CD4-positive, CD25-positive, alpha-beta regulatory T cell (primary cell): ENCODE results near the gene KCNQ1. TPM values are rescaled to one million over a fixed set of nuclear protein-coding genes. Genes with fewer than 3 reads are reported as not detected.
A peak's percentile ranks its signal among the peaks of the same experiment; 100 is the strongest.

Source experiments
- ATAC-seq, 2 donors: fragments of 150-1000 bp; cut with Tn5 transposase; one replicate each; pipeline ENCODE4 v1.10.0; 2021; ENCODE audit warnings: low read depth in 2 of 2, moderate number of reproducible peaks in 2 of 2, moderate library complexity in 1 of 2
- DNase-seq, 3 donors: peaks; one replicate each; pipeline versions ENCODE4 v3.0.0 to v3.0.0-alpha.2; 2012 to 2022; ENCODE audit warnings: mixed read lengths in 1 of 3
- H3K27ac ChIP-seq: one replicate; pipeline ENCODE4 v1.7.0; 2013; ENCODE audit warnings: mild to moderate bottlenecking, low read length; ENCODE audit not compliant: insufficient read depth, poor library complexity, severe bottlenecking
- H3K27me3 ChIP-seq: one replicate; pipeline ENCODE4 v1.7.0; 2013; ENCODE audit warnings: low read length; ENCODE audit not compliant: control insufficient read depth, insufficient read depth
- H3K36me3 ChIP-seq: one replicate; pipeline ENCODE4 v1.7.0; 2013; ENCODE audit warnings: mild to moderate bottlenecking, low read length, moderate library complexity; ENCODE audit not compliant: control insufficient read depth, insufficient read depth
- H3K4me1 ChIP-seq: 2 replicates; pipeline ENCODE4 v1.7.0; 2013; ENCODE audit warnings: mild to moderate bottlenecking, low read length; ENCODE audit not compliant: insufficient read depth, control insufficient read depth, poor library complexity, severe bottlenecking
- H3K4me3 ChIP-seq: one replicate; pipeline ENCODE4 v1.7.0; 2013; ENCODE audit warnings: low read depth, mild to moderate bottlenecking, low read length, moderate library complexity
- H3K9me3 ChIP-seq, 2 experiments: 1 replicate in 1 of 2; 2 replicates in 1 of 2; pipeline ENCODE4 v1.7.0; 2013; ENCODE audit warnings: low read length in 2 of 2, mild to moderate bottlenecking in 1 of 2, moderate library complexity in 1 of 2; ENCODE audit not compliant: control insufficient read depth in 2 of 2
- H3K27ac Mint-ChIP-seq, 3 donors: one replicate each; pipeline ENCODE4 v1.8.0; 2020 to 2022; ENCODE audit warnings: mild to moderate bottlenecking in 3 of 3, mixed read lengths in 3 of 3, moderate library complexity in 2 of 3
- H3K27me3 Mint-ChIP-seq: one replicate; pipeline ENCODE4 v1.8.0; 2022; ENCODE audit warnings: mild to moderate bottlenecking, mixed read lengths
- H3K36me3 Mint-ChIP-seq: one replicate; pipeline ENCODE4 v1.8.0; 2020; ENCODE audit warnings: mixed read lengths
- H3K4me1 Mint-ChIP-seq, 4 donors: one replicate each; pipeline ENCODE4 v1.8.0; 2020 to 2022; ENCODE audit warnings: mixed read lengths in 4 of 4, mild to moderate bottlenecking in 1 of 4
- H3K4me3 Mint-ChIP-seq, 4 donors: one replicate each; pipeline ENCODE4 v1.8.0; 2020 to 2022; ENCODE audit warnings: mild to moderate bottlenecking in 4 of 4, mixed read lengths in 4 of 4, moderate library complexity in 3 of 4
- H3K9me3 Mint-ChIP-seq, 7 donors: one replicate each; pipeline ENCODE4 v1.8.0; 2020 to 2022; ENCODE audit warnings: mixed read lengths in 7 of 7, mild to moderate bottlenecking in 3 of 7, moderate library complexity in 2 of 7
- polyA plus RNA-seq, 4 donors: library from polyadenylated mRNA; unstranded; fragments of 300-500 nt; fragmentation: Illumina TruSeq; gene quantifications; one replicate each; pipeline ENCODE4 v1.2.3, GENCODE V29; 2021
- total RNA-seq: library from RNA; stranded (reverse); gene quantifications from one replicate; pipeline ENCODE4 v1.2.3, GENCODE V29; 2022

Gene KCNQ1
- total and polyA plus RNA-seq, 5 donors from 2014 or later = 5.5 to 13.4 (median 6.8) TPM

DNA sequence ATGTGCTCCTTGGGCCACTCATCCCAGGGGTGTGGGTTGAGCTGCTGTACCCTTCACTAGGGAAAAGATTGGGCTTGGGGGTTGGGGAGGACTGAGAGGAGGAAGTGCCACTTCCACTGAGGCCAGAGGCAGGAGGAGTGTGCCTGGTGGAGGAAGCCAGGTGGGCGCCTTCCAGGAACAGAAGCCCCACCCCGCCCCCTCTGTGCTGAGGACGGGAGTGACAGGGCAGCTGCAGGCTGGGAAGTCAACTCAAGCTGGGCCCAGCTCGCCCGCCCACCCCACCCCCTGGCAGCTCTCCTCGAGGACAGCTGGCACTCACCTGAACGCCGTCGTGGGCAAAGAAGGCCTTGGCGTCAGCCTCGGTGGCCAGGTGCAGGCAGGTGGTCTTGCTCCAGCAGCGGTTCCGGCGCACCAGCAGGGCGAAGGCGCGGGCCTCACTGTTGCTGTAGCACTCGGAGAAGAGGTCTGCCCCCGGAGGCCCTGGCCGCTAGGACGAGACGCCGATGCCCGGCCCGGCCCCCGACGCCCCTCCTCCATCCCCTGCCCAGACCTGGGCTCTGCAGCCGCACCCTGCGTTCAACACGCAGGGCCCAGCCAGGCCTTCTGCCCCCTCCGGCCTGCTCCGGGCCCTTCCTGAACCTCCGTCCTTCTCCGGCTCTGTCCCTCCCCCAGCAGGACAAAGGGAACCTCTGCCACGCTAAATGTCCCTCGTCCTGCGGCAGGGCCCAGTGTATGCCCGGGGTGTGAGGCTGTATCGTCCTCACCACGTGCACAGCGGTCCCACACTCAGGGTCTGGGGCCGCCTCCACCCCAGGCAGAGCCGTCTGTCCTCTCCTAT lies 30.8 kb upstream of the KCNQ1 start:
- DNase-seq (no peak), ATAC-seq (no peak)
- H3K4me1 Mint-ChIP-seq = peaks cover 0 to 1% (median 0%) of the 10 kb centered on the region in 4 donors
- no peaks in the 10 kb centered on the region for H3K4me1 ChIP-seq
- H3K36me3 Mint-ChIP-seq = no peaks in the 10 kb centered on the region
- H3K27ac ChIP-seq = no peak overlapping the region
- H3K36me3 ChIP-seq = no peaks in the 10 kb centered on the region
- no peak overlapping the region for H3K27ac Mint-ChIP-seq
- no peaks in the 10 kb centered on the region for H3K9me3 ChIP-seq
- peaks cover 4% of the 10 kb centered on the region for H3K27me3 Mint-ChIP-seq
- H3K9me3 Mint-ChIP-seq = no peaks in the 10 kb centered on the region
- no peaks in the 10 kb centered on the region for H3K27me3 ChIP-seq
- H3K4me3 ChIP-seq = no peak overlapping the region
- no peak overlapping the region for H3K4me3 Mint-ChIP-seq

DNA sequence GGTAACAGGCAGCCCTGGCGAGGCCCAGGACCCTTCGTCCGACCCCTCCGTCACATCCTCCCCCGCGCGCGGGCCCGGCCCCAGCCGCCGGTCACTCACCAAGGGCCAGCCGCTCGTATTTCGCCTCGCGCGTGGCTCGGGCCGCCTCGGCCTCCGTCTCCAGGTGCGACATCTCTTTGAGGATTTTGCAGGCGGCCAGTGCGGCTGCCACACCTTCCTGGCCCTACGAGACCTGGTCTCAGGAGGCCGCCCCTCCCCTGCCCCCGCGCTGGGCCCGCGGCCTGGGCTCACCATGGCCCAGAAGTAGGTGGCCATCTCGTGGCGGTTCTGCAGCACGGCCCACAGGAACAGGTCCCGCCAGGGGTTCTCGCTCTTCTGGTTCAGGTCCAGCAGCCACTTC lies 30.2 kb upstream of the KCNQ1 start:
- Mint-ChIP-seq H3K36me3 (no peaks in the 10 kb centered on the region), H3K4me3 (no peak overlapping the region), H3K27ac (no peak overlapping the region), H3K9me3 (no peaks in the 10 kb centered on the region), H3K27me3 (peaks cover 5% of the 10 kb centered on the region), H3K4me1 (peaks cover 0 to 1% (median under 1%) of the 10 kb centered on the region in 4 donors)
- H3K4me1 ChIP-seq = peaks cover under 1% of the 10 kb centered on the region
- H3K4me3 ChIP-seq = no peak overlapping the region
- H3K27me3 ChIP-seq = no peaks in the 10 kb centered on the region
- H3K36me3 ChIP-seq = no peaks in the 10 kb centered on the region
- no peak for DNase-seq
- H3K27ac ChIP-seq = no peak overlapping the region
- no peaks in the 10 kb centered on the region for H3K9me3 ChIP-seq
- ATAC-seq = no peak

DNA sequence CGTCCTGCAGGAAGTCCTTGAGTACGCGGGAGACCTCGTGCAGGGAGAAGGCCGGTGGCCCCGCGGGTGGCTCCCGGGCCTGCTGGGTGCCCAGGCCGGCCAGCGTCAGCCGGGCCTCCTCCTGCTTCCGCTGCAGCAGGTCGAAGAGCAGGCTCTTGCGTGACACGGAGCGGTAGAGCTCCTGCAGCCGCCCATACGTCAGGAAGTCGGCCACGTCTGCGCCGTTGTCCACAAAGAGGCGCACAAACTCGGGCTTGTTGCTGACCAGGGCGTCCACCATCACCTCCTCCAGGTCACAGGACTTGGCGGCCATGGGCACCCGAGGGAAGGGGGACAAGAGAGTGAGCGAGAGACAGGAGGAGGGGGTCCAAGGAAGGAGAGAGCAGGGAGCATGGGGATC lies 29.6 kb upstream of the KCNQ1 start:
- peaks cover 6% of the 10 kb centered on the region for H3K4me1 ChIP-seq
- no peaks in the 10 kb centered on the region for H3K9me3 ChIP-seq
- Mint-ChIP-seq H3K36me3 (no peaks in the 10 kb centered on the region), H3K27ac (no peak overlapping the region), H3K4me1 (peaks cover 0 to 3% (median under 1%) of the 10 kb centered on the region in 4 donors), H3K4me3 (no peak overlapping the region), H3K9me3 (no peaks in the 10 kb centered on the region), H3K27me3 (peaks cover 5% of the 10 kb centered on the region)
- no peaks in the 10 kb centered on the region for H3K36me3 ChIP-seq
- no peak overlapping the region for H3K4me3 ChIP-seq
- no peak for DNase-seq
- no peaks in the 10 kb centered on the region for H3K27me3 ChIP-seq
- ATAC-seq = no peak
- H3K27ac ChIP-seq = no peak overlapping the region

DNA sequence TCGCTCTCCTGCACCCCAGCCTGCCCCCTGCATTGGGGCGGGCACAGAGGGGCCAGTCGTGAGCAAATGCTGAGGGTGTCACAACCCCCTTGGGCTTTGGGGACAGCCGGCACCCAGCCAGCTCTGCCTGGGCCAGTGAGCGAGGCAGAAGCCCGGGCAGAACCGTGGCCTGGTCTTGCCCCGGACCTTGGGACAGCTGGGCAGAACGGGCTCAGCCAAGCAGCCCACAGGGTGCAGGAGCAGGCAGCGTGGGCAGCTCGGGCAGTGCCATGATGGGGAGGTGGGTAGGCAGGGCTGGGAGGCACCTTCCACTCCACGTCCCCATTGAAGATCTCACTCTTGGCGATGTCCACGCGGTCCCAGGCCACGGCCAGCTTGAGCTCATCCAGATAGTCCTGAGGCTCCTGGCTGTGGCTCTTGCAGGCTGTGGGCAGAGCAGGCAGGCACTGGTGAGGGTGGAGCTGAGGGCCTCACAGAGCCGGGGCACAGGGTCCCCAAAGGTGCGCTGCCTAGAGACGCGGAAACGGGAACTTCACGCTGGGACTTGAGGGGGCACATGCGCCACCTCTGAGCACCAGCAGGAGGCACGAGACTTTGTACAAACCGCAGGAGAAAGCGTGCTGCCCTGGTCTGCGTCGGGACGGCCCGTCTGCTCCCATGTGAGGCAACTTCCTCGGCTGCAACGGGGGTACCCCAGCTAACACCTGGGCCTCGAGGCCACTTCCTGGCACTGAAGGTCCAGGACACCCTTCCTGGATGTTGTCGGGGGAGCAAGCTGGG lies 29.0 kb upstream of the KCNQ1 start:
- DNase-seq (no peak), ATAC-seq (no peak)
- H3K36me3 ChIP-seq = no peaks in the 10 kb centered on the region
- H3K4me1 ChIP-seq = peaks cover 12% of the 10 kb centered on the region
- H3K4me3 Mint-ChIP-seq = no peak overlapping the region
- H3K27me3 Mint-ChIP-seq = peaks cover 5% of the 10 kb centered on the region
- H3K9me3 ChIP-seq = no peaks in the 10 kb centered on the region
- H3K4me3 ChIP-seq = no peak overlapping the region
- no peak overlapping the region for H3K27ac Mint-ChIP-seq
- no peak overlapping the region for H3K27ac ChIP-seq
- H3K4me1 Mint-ChIP-seq = peaks cover 0 to 6% (median under 1%) of the 10 kb centered on the region in 4 donors
- no peaks in the 10 kb centered on the region for H3K27me3 ChIP-seq
- H3K36me3 Mint-ChIP-seq = no peaks in the 10 kb centered on the region
- no peaks in the 10 kb centered on the region for H3K9me3 Mint-ChIP-seq

DNA sequence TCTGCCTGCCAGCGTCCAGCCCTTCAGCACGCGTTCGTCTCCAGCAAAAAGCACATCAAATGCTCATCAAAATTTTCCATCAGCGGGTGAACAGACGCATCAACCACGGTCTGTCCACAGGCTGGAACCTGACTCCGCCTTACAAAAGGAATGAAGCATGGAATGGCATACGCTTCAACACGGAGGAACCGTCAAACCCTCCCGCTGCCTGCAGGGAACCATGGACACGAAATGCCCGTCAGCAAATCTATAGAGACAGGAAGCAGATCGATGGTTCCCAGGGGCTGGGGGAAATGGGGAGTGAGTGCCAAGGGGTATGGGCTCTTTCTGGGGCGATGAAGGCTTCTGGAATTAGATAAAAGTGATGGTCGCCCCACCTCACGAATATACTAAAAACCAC lies 28.0 kb upstream of the KCNQ1 start:
- ATAC-seq = no peak
- no peak overlapping the region for H3K27ac ChIP-seq
- H3K4me1 Mint-ChIP-seq = peaks cover 0 to 6% (median under 1%) of the 10 kb centered on the region in 4 donors
- no peak overlapping the region for H3K4me3 Mint-ChIP-seq
- H3K27me3 ChIP-seq = no peaks in the 10 kb centered on the region
- no peak for DNase-seq
- no peaks in the 10 kb centered on the region for H3K36me3 ChIP-seq
- H3K9me3 Mint-ChIP-seq = no peaks in the 10 kb centered on the region
- no peaks in the 10 kb centered on the region for H3K9me3 ChIP-seq
- no peaks in the 10 kb centered on the region for H3K36me3 Mint-ChIP-seq
- no peak overlapping the region for H3K27ac Mint-ChIP-seq
- no peak overlapping the region for H3K4me3 ChIP-seq
- peaks cover 5% of the 10 kb centered on the region for H3K27me3 Mint-ChIP-seq
- peaks cover 13% of the 10 kb centered on the region for H3K4me1 ChIP-seq

DNA sequence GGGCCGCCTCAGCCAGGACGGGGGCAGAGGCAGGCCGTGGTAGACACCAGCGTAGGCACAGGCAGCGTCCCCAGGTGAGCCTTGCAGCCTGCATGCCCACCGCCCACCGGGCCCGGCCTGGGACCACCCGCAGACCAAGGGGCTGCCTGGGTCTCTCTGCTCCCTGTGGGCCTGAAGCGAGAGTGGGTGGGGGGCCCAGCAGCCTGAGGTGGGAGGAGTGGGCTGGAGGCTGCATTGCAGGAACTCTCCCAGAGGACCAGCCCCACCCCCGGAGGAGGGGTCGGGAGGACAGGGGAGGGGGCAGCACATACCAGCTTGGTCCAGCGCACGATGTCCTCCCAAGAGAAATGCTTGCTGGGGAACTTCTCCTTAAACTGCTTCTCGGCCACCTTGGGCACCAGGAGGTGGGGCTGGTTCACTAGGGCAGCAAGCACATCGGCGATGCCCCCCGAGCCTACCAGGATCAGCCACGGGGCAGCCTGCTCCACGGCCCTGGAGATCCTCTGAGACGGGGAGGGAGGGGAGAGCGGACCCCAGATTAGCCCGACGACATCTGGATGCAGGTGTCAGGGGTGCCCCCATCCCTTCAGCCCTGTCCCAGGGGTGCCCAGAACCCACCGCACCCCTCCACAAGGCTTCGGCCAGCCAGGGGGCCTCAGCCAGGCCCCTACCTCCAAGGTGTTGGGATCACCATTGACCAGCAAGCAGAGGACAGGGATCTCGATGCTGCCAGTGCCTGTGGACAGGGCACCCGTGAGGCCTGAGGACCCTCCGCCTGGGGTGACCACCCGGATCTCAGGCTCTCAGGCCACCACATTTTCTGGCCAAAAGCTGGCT lies 26.7 kb upstream of the KCNQ1 start:
- no peaks in the 10 kb centered on the region for H3K36me3 ChIP-seq
- H3K27me3 Mint-ChIP-seq = peaks cover 5% of the 10 kb centered on the region

DNA sequence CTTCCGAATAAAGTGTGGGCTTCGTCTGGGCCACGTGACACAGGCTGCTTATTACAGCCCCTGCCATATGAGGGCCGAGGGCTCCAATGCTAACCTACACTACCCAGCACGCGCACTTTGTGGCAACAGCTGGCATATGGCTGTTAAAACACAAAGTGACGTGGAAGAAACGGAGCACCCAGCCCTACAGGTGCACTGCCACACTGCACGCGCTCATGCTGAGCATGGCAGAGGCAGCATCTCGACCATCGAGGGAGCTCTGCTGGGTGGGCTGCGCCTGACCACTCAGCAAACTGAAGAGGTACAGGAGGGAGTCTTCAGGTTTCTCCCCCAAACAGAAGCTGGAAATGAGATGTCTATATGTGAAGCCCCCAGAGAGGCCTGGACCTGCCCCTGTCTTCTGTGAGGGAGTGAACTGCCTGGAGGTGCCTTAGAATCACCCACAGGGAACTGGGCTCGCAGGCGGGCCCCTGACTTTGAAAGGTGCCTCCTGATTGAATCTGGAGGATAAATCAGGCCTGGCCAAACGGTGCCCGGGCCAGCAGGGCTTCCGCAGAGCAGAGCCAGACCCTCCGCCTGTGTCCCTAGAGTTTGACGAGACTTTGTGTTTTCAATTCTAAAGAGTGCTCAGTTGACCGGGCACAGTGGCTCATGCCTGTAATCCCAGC lies 26.0 kb upstream of the KCNQ1 start:
- Mint-ChIP-seq H3K4me3 (no peak overlapping the region), H3K9me3 (no peaks in the 10 kb centered on the region), H3K27ac (peak overlapping the region in 1 of 3 donors; percentile 91), H3K4me1 (peaks cover 0 to 6% (median under 1%) of the 10 kb centered on the region in 4 donors), H3K27me3 (peaks cover 5% of the 10 kb centered on the region), H3K36me3 (no peaks in the 10 kb centered on the region)
- Histone ChIP-seq H3K4me1 (peaks cover 13% of the 10 kb centered on the region), H3K36me3 (no peaks in the 10 kb centered on the region), H3K9me3 (no peaks in the 10 kb centered on the region), H3K4me3 (no peak overlapping the region), H3K27ac (no peak overlapping the region), H3K27me3 (no peaks in the 10 kb centered on the region)
- ATAC-seq = no peak
- no peak for DNase-seq

More for the DNA sequence above, 26.7 kb upstream of the KCNQ1 start:
- peaks cover 0 to 6% (median under 1%) of the 10 kb centered on the region in 4 donors for H3K4me1 Mint-ChIP-seq
- no peaks in the 10 kb centered on the region for H3K27me3 ChIP-seq
- ATAC-seq = no peak
- H3K4me3 Mint-ChIP-seq = no peak overlapping the region
- H3K9me3 ChIP-seq = no peaks in the 10 kb centered on the region
- no peaks in the 10 kb centered on the region for H3K9me3 Mint-ChIP-seq
- H3K27ac Mint-ChIP-seq = no peak overlapping the region
- no peak for DNase-seq
- H3K27ac ChIP-seq = no peak overlapping the region
- no peak overlapping the region for H3K4me3 ChIP-seq
- peaks cover 13% of the 10 kb centered on the region for H3K4me1 ChIP-seq
- H3K36me3 Mint-ChIP-seq = no peaks in the 10 kb centered on the region
